ENCODE results near the gene PCSK4.
"Not testable (repeated sequence)": the region's sequence is repeated elsewhere in the genome, so short reads cannot be mapped to it uniquely, and the experiment has no call there.

Gene PCSK4

GRCh38 chr19:1446713-1447481 lies 43.3 kb downstream of the PCSK4 start:
- DNase-seq (ENCODE audit: low read depth), result no peak
- peak overlapping the region; percentile 36 for H3K4me3 ChIP-seq (ENCODE audit: low read depth, low read length)

DNA sequence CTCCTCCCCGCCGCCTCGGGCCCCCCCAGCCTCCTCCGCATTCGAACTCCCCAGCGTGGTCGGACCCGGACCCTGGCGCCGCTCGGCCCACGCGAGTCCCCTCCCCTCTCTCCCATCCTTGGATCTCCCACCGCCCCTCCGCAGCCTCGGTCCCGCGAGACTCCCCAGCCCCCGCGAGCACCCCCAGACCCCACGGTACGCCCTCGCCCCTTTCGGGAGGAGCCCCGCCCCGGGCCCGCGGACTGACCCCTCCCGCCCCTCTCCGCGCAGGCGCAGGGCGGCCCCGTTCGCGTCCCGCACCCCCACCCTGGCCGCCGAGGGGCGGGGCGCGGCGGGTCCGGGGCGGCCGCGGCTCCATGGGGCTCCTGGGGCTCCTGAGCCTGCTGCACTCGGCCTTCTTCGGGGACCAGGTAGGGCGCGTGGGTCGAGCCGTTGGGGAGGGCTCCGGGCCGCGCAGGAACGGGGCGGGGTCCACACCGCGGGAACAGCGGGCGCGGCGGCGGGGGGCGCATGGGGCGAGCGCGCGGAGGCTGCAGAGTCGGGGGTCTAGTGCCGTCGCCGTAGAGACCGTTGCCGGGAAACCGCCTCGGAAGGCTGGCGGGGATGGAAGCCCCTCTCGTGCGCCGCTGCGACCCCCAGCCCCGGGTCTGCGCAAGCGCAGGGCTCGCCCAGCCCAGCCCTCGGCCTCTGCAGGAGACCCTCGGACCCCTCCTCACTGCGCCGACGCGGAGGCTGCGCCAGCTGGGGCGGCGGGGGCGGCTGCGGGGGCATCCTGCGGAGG lies 44.0 kb downstream of the PCSK4 start:
- H3K4me3 ChIP-seq (ENCODE audit: low read depth, low read length), result peak overlapping the region; percentile 36
- no peak for DNase-seq (ENCODE audit: low read depth)

GRCh38 chr19:1445185-1445931 lies 44.8 kb downstream of the PCSK4 start:
- peak overlapping the region; percentile 36 for H3K4me3 ChIP-seq (ENCODE audit: low read depth, low read length)
- DNase-seq (ENCODE audit: low read depth), result no peak

DNA sequence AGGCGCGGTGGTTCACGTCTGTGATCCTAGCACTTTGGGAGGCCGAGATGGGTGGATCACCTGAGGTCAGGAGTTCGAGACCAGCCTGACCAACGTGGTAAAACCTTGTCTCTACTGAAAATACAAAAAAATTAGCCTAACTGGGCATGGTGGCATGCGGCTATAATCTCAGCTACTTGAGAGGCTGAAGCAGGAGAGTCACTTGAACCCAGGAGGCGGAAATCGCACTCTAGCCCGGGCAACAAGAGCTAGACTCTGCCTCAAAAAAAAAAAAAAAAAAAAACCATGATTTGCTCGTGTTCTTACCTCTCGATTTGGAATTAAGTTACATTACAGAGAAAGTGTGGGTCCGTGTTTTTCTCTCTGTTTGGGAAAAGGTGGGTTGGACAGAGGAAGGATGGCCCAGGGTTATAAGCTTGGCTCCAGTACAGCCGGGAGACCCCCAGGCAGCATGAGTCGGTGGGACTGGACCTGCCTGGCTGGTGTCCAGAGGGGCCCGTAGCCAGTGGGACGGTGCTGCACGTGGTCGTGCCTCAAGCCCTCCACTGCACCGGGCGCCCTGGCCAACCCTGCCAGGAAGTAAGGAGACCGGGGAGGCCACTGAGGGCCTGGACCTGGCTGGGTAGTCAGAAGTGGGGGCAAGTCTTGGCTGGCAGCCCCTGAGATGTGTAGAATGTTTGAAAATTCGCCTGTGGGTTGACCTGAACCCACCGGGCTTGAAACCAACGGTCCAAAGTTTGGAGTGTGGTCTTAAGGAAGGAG lies 48.3 kb downstream of the PCSK4 start:
- H3K4me3 ChIP-seq (ENCODE audit: low read depth, low read length), result no peak overlapping the region
- DNase-seq (ENCODE audit: low read depth), result no peak

- no peak overlapping the region for H3K4me3 ChIP-seq (ENCODE audit: low read depth, low read length)
- DNase-seq (ENCODE audit: low read depth), result no peak
Measured at GRCh38 chr19:1441022-1441426, 49.1 kb downstream of the PCSK4 start.

GRCh38 chr19:1440418-1440801 lies 49.7 kb downstream of the PCSK4 start:
- DNase-seq (ENCODE audit: low read depth), result no peak
- H3K4me3 ChIP-seq (ENCODE audit: low read depth, low read length), result no peak overlapping the region

- DNase-seq (ENCODE audit: low read depth), result not testable (repeated sequence)
- peak overlapping the region; percentile 72 for H3K4me3 ChIP-seq (ENCODE audit: low read depth, low read length)
Measured at GRCh38 chr19:1439525-1440417, 50.4 kb downstream of the PCSK4 start.

DNA sequence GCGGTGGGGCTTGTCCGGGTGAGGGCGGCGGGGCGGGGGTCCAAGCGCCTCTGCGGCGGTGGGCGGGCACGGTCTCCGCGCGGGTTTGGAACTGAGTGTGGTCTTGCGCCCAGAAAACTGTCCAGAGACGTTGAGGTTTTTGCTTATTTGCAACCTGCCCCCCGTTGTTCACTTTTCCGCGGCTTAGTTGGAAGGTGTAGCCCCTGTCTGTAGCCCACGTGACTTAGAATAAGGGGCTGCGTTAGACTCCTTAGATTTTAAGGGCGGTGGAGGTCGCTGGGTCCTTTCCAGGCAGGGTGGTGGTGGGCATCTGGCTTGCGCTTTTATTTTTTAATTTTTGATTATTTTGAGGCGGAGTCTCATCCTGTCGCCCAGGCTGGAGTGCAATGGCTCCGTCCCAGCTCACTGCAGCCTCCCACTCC lies 51.2 kb downstream of the PCSK4 start:
- peak overlapping the region; percentile 72 for H3K4me3 ChIP-seq (ENCODE audit: low read depth, low read length)
- no peak for DNase-seq (ENCODE audit: low read depth)

- DNase-seq (ENCODE audit: low read depth), result peak; percentile 82
- H3K4me3 ChIP-seq (ENCODE audit: low read depth, low read length), result peak within 1 kb of the TSS; percentile 72
Measured at GRCh38 chr19:1438035-1438932, 51.9 kb downstream of the PCSK4 start, which contains the start of gene RPS15. TSS of gene RPS15 (plus strand) at chr19:1438396. CDS start at chr19:1438426, 30 bp downstream.

- H3K4me3 ChIP-seq (ENCODE audit: low read depth, low read length), result no peak overlapping the region
- no peak for DNase-seq (ENCODE audit: low read depth)
Measured at GRCh38 chr19:1437609-1438008, 52.5 kb downstream of the PCSK4 start.

DNA sequence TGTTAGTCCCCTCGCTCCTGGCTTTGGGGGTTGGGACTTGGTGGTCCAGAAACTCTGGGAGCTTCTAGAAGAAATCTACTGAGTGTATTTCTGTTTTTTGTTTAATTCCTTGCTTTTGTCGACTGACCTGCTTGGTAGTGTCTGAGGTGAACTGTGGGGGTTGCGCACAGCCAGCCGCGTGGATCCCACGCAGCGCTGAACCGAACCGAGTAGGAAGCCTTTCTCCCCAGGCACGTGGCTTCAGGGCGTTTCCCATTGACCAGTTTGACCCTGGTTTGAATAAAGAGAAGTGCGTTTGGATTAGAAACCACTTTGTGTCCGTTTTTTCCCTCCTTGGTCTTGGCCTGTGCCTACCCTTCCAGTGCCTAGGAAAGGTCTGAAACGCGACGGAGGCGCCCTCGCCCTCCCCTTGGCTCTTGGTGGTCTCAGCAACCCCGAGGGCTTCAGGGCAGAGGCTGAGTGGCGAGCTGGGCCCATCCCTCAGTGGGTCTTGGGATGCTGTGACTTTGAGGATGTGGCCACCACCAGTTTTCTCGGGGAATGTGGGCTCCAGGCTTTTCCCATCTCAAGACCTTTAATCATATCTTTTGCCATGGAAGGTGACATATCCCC lies 54.7 kb downstream of the PCSK4 start:
- no peak overlapping the region for H3K4me3 ChIP-seq (ENCODE audit: low read depth, low read length)
- DNase-seq (ENCODE audit: low read depth), result no peak

DNA sequence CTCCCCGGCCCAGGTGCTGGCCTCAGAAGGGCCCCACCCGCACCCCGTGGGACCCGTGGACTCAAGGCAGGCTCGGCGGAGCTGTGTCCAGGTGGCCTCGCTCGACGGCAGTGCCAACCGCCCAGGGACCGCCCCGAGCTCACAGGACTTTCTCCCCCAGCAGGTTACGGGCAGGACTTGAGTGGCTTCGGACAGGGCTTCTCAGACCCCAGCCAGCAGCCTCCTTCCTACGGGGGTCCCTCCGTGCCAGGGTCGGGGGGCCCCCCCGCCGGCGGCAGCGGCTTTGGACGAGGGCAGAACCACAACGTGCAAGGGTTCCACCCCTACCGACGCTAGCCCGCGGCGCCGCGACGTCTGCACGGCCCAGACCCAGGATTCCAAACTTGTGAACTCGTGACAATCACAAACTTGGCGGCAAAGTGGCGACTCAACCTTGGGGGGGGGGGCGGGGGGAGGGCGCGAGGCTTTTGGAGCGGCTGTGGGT lies 55.5 kb downstream of the PCSK4 start:
- H3K4me3 ChIP-seq (ENCODE audit: low read depth, low read length), result no peak overlapping the region

DNA sequence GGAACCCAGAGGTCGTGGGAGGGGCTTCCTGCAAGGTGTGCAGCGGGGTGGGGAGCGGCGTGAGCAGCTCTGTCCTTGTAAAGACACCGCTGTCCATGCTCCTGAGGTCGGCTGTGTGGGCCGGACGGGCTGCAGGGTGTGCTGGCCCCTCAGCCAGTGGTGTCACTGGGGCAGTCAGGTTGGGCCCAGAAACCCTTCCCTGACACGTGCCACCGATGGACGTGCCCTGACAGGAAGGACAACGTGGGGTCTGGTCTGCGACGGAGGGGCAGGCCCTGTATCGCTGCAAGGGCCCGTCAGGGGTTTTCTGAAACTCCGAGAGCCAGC lies 56.1 kb downstream of the PCSK4 start:
- no peak for DNase-seq (ENCODE audit: low read depth)
- no peak overlapping the region for H3K4me3 ChIP-seq (ENCODE audit: low read depth, low read length)

More for the DNA sequence above, 55.5 kb downstream of the PCSK4 start:
- no peak for DNase-seq (ENCODE audit: low read depth)

DNA sequence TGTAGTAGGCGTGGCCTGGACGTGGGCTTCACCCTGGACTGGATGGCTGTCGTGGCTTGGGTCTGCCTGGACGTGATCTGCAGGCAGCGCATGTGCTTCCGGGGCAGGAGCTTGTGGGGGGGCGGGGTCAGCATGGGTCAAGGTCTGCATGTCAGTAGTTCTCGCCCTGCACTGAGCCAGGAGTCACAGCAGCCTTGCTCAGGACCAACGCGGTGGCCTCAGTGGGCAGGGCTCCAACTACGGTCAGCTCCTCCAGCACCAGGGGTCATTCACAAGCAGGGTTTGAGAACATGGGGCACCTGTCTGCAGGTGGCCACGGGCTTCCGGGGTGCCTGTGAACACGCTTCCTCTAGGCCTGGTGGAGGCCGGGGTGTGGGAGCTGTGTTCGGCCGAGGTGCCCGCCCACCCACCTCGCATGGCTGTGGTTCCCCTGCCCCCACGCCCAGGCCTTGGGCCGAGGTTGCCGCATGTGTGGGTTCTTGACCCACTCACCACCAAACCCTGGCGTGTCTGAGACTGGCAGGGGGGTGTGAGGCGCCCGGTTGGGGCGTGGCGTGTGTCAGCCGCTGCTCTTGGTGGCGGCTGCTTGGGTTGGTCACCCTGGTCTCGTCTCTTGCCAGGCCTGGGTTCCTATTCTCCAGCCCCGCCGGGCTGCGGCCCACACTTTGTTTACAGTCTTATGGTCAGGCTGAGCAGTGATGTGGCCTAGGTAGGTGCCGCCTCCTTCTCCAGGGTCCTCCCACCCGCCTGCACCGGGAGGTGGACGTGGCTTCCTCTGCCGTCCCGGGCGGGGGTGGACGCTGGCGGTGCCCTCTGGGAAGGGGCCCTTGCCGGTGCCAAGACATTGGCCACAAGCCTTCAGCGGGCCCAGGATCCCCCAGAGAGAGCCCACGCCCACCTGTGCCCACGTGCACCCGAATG lies 56.8 kb downstream of the PCSK4 start:
- no peak overlapping the region for H3K4me3 ChIP-seq (ENCODE audit: low read depth, low read length)

GRCh38 chr19:1432507-1432887 lies 57.7 kb downstream of the PCSK4 start:
- DNase-seq (ENCODE audit: low read depth), result no peak
- H3K4me3 ChIP-seq (ENCODE audit: low read depth, low read length), result no peak overlapping the region

More for the DNA sequence above, 56.8 kb downstream of the PCSK4 start:
- no peak for DNase-seq (ENCODE audit: low read depth)
